PC-9 (cell line): ENCODE data around the gene GRK4.

Experiments used
- CTCF ChIP-seq: fragments of 200-600 bp; sonication (generic); conservative IDR thresholded peaks from 2 replicates; pipeline ENCODE4 v1.6.1; 2017; ENCODE audit warnings: mixed run types, antibody characterized with exemption, mild to moderate bottlenecking, moderate library complexity
- EZH2 ChIP-seq: fragments of 200-600 bp; sonication (generic); IDR thresholded peaks from 2 replicates; pipeline ENCODE4 v1.8.0; 2017; ENCODE audit warnings: antibody characterized with exemption, low read depth

GRCh38 chr4:2928242-2929176 is 34.9 kb upstream of the GRK4 start:
- no peak for TF ChIP-seq CTCF
- TF ChIP-seq EZH2, result no peak
